Stimulated activated CD4-positive, alpha-beta T cell treated with anti-CD3 and anti-CD28 coated beads, Interleukin-2, amount 100 ng/mL, for 4 hours (primary cell): ENCODE data around the gene KCNS1.
A peak's percentile ranks its signal among the peaks of the same experiment; 100 is the strongest.

Experiments used
- DNase-seq: peaks from one replicate; pipeline ENCODE4 v3.0.0-alpha.2; 2020; ENCODE audit warnings: low read depth

Gene KCNS1

GRCh38 chr20:45105317-45105716 is 4.4 kb upstream of the KCNS1 start:
- no peak for DNase-seq

GRCh38 chr20:45104786-45105185 is 3.9 kb upstream of the KCNS1 start:
- DNase-seq, result no peak

- no peak for DNase-seq
Observed at GRCh38 chr20:45103072-45103471, 2.1 kb upstream of the KCNS1 start.

DNA sequence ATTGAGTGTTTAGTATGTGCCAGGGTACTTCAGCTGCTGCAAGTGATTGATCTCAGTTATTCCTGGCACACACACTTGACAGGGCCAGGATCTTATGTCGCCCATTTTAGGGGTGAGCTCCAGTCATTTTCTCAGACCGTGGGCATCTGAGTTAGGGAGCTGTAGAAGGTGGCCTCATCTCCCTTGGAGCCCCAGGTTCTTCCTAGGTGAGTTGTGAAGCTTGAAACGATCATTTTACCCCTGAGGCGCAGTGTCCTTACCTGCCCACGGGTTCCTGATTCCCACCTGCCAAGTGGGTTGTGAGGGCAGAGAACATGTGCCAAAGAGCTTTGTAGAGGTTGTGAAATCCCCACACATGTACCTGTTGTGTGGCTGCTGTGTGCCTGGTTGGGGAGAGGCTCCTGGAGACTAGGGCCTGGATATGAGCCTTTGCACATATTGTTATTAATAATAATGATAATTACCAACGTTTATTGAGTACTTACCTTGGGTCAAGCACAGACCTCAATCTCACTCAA is 465 bp upstream of the KCNS1 start:
- no peak for DNase-seq

- DNase-seq, result no peak
Observed at GRCh38 chr20:45098103-45098773, 2.7 kb downstream of the KCNS1 start.

GRCh38 chr20:45097485-45098102 is 3.3 kb downstream of the KCNS1 start:
- peak; percentile 16 for DNase-seq

- no peak for DNase-seq
Observed at GRCh38 chr20:45096781-45097180, 4.1 kb downstream of the KCNS1 start.

DNA sequence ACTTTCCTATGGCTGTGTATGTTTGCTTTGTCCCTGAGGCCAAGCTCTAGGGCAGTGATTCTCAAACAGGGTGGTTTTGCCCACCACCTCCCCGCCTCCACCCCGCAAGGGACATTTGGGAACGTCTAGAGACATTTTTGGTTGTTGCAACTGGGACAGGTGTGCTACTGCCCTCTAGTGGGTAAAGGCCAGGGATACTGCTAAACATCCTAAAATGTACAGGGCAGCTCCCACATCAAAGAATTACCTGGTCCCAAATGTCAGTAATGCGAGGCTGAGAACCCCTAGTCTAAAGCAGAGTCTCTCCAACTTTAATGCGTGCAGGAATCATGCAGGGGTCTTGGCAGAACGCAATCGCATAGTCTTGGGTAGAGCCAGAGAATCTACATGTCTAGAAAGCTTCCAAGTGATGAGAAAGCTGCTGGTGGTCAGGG is 5.1 kb downstream of the KCNS1 start:
- DNase-seq, result peak; percentile 48

DNA sequence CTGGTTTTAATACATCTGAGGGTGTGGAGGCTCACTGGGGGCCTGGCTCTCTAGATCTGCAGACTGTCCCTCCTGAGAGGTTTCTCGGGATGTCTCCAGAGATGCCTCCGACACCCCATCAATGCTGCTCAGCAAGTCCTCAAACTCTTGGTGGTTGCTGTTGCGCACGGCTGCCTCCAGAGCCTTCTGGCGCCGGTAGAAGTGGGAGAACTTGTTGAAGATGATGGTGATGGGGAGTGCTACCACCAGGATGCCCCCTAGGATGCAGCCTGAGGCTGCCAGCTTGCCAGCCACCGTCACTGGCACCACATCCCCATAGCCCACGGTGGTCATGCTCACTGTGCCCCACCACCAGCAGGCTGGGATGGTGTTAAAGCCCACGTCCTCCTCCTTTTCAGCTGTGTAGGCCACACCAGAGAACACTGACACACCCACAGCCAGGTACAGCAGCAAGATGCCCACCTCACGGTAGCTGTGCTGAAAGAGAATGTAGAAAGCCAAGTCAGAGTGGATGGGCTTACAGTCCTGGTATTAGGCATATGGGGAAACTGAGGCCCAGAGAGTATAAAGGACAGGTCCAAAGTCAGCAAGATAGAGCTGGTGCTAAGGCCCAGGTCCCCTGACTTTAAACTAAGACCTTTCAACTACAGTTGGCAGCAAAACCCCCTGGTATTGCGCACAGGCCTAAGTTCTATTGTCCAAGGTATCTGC is 5.9 kb downstream of the KCNS1 start:
- no peak for DNase-seq

- no peak for DNase-seq
Observed at GRCh38 chr20:45094201-45094600, 6.7 kb downstream of the KCNS1 start.

GRCh38 chr20:45092898-45093297 is 8.0 kb downstream of the KCNS1 start:
- DNase-seq, result no peak

DNA sequence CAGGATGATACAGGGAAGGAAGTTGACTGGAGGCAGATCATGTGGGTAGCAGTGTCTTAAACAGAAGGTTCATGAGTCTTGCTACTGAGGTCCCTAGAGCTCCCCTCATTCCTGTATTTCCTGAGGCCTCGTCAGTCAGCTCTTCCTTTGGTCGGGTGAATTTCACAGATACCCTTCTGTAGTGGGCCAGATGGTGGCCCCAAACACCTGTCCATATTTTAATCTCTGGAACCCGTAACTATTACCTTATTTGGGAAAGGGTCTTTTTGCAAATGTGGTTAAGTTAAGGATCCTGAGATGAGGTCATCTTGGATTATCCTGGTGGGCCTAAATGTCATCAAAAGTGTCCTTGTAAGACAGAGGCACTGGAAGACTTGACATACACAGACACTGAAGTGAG is 9.6 kb downstream of the KCNS1 start:
- no peak for DNase-seq

- no peak for DNase-seq
Observed at GRCh38 chr20:45090481-45090880, 10.4 kb downstream of the KCNS1 start.

GRCh38 chr20:45088247-45088646 is 12.7 kb downstream of the KCNS1 start:
- no peak for DNase-seq

DNA sequence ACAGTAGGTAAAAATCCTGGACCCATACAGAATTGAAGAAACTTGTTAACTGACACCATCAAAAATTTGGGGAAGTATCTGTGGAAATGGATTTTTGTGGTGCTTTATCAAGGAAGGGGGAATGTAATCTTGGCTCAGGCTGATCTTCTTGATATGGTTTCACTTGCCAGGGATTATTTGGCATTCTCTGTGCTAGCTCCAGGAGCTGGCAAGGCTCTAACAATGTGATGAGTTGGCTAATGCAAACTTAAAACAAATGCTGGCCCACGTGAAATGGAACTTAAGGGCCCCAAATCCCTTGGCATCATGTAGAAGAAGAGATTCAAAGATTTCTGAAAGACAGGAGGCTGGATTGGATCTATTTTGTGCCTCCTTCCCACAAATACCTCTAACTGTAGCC is 13.1 kb downstream of the KCNS1 start:
- no peak for DNase-seq

DNA sequence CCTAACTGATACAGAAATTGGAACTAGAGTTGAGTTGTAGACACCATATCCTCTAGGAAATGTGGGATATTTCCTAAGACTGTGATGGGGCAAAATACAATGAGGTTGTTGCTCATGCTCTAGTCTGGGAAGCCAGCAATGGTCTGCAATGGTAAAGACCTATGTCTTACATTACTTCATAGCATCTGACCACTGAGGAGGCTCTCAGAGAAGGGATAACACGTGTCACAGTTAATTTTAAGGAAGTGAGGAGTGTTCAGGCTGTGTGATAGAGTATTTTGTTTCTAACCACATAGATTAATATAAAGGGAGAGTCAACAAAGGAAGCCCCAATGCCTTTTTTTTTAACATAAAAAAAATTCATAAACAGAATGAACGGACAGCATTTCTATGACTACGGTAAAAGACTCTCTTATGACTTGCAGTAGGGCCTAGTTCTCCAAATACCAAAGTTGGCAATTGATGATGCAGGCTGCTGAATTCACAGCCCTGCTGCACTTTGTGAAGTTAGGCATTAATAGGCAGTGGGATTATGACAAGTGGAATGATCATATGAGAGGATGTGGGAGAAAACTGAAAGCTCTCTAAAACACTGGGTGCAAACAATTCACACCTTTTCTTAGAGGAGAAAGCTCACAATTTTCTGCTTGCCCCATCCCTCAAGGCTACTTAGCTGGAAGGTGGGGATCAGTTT is 13.7 kb downstream of the KCNS1 start:
- no peak for DNase-seq

- no peak for DNase-seq
Observed at GRCh38 chr20:45085867-45086266, 15.1 kb downstream of the KCNS1 start.

- DNase-seq, result no peak
Observed at GRCh38 chr20:45085289-45085688, 15.6 kb downstream of the KCNS1 start.

DNA sequence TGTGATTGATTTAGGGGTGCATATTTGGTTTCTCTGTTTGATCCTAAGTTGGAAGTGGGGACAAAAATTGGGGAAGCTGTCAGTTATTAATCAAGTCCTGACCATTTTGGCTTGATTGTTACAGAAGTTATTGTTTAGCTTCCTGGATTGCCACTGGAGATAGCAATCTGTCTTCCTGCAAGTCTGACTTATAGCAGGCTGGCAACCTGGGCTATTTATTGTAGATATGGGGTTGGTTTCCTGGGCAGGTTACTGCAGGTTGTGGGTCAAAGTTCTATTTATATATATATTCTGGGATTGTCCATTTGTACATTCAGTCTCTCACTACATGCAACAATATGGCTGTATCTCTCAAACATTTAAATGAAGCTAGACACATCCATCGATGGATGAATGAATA is 17.8 kb downstream of the KCNS1 start:
- DNase-seq, result no peak

- DNase-seq, result no peak
Observed at GRCh38 chr20:45082468-45082867, 18.5 kb downstream of the KCNS1 start.

- DNase-seq, result no peak
Observed at GRCh38 chr20:45080867-45081624, 19.9 kb downstream of the KCNS1 start.

DNA sequence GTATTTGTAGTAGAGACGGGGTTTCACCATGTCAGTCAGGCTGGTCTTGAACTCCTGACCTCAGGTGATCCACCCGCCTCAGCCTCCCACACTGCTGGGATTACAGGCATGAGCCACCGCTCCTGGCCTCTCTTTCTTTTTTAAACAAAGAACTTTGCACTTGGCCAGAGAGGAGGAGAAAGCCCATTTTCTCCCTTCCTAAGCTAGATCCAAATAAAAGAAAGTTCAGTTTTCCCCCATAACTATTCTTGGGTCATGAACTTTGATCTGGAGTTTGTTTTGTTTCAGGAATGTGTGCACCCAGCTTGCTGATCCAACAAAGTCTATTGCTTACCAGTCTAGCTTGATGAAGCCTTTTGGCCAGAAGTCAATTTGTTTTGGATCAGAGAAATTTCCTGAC is 23.4 kb downstream of the KCNS1 start:
- DNase-seq, result no peak
